H9 (cell line): ENCODE data around the gene JMJD1C. TPM values are rescaled to one million over a fixed set of nuclear protein-coding genes. Genes with fewer than 3 reads are reported as not detected.
"Not testable (repeated sequence)": the region's sequence is repeated elsewhere in the genome, so short reads cannot be mapped to it uniquely, and the experiment has no call there.

Experiments
- DNase-seq: peaks from one replicate; pipeline ENCODE4 v3.0.0-alpha.2; 2017
- H2AFZ ChIP-seq: one replicate; pipeline ENCODE4 v1.6.1; 2013; ENCODE audit warnings: mild to moderate bottlenecking, low read length, control low read depth, moderate library complexity
- H2AK5ac ChIP-seq: 2 replicates; pipeline ENCODE4 v1.6.1; 2013; ENCODE audit warnings: low read length, control low read depth, mixed read lengths; ENCODE audit not compliant: insufficient read length
- H2BK120ac ChIP-seq: one replicate; pipeline ENCODE4 v1.6.1; 2013; ENCODE audit warnings: low read depth, mild to moderate bottlenecking, low read length, control low read depth, inconsistent platforms; ENCODE audit not compliant: poor library complexity, severe bottlenecking
- H2BK12ac ChIP-seq: 2 replicates; pipeline ENCODE4 v1.6.1; 2013; ENCODE audit warnings: low read length, control low read depth, mixed read lengths, low read depth; ENCODE audit not compliant: insufficient read length
- H2BK15ac ChIP-seq: 2 replicates; pipeline ENCODE4 v1.6.1; 2013; ENCODE audit warnings: low read depth, low read length, control low read depth
- H2BK20ac ChIP-seq: one replicate; pipeline ENCODE4 v1.6.1; 2013; ENCODE audit warnings: low read depth, mild to moderate bottlenecking, low read length, control low read depth, inconsistent platforms; ENCODE audit not compliant: poor library complexity, severe bottlenecking
- H2BK5ac ChIP-seq: 2 replicates; pipeline ENCODE4 v1.6.1; 2013; ENCODE audit warnings: low read length, control low read depth, mixed read lengths; ENCODE audit not compliant: insufficient read length
- H3K14ac ChIP-seq: 2 replicates; pipeline ENCODE4 v1.6.1; 2013; ENCODE audit warnings: low read length, control low read depth; ENCODE audit not compliant: insufficient read depth
- H3K18ac ChIP-seq: 2 replicates; pipeline ENCODE4 v1.6.1; 2013; ENCODE audit warnings: low read depth, mild to moderate bottlenecking, mixed read lengths, low read length, control low read depth; ENCODE audit not compliant: insufficient read length
- H3K23ac ChIP-seq: 2 replicates; pipeline ENCODE4 v1.6.1; 2013; ENCODE audit warnings: low read length, control low read depth, mixed read lengths, low read depth; ENCODE audit not compliant: insufficient read length
- H3K23me2 ChIP-seq: 2 replicates; pipeline ENCODE4 v1.6.1; 2013; ENCODE audit warnings: low read depth, mild to moderate bottlenecking, mixed read lengths, low read length, control low read depth; ENCODE audit not compliant: insufficient read length, poor library complexity, severe bottlenecking
- H3K27ac ChIP-seq: 2 replicates; pipeline ENCODE4 v1.5.1; 2013; ENCODE audit warnings: low read length, control low read depth, mixed read lengths, low read depth; ENCODE audit not compliant: insufficient read length
- H3K27me3 ChIP-seq: 2 replicates; pipeline ENCODE4 v1.6.1; 2013; ENCODE audit warnings: low read length, control low read depth, inconsistent platforms; ENCODE audit not compliant: insufficient read depth
- H3K4ac ChIP-seq: 2 replicates; pipeline ENCODE4 v1.6.1; 2013; ENCODE audit warnings: low read depth, mild to moderate bottlenecking, control low read depth, inconsistent platforms, low read length, moderate library complexity
- H3K4me1 ChIP-seq: 2 replicates; pipeline ENCODE4 v1.6.1; 2013; ENCODE audit warnings: low read length, control low read depth, inconsistent platforms; ENCODE audit not compliant: insufficient read depth
- H3K4me2 ChIP-seq: 2 replicates; pipeline ENCODE4 v1.6.1; 2013; ENCODE audit warnings: low read length, control low read depth, mixed read lengths; ENCODE audit not compliant: insufficient read length, insufficient read depth
- H3K56ac ChIP-seq: 2 replicates; pipeline ENCODE4 v1.6.1; 2013; ENCODE audit warnings: low read depth, mild to moderate bottlenecking, mixed read lengths, low read length, control low read depth; ENCODE audit not compliant: insufficient read length
- H3K79me1 ChIP-seq: 2 replicates; pipeline ENCODE4 v1.6.1; 2013; ENCODE audit warnings: low read depth, mild to moderate bottlenecking, moderate library complexity, low read length, control low read depth, inconsistent platforms; ENCODE audit not compliant: insufficient read depth, poor library complexity, severe bottlenecking
- H3K79me2 ChIP-seq: 2 replicates; pipeline ENCODE4 v1.6.1; 2013; ENCODE audit warnings: low read length, control low read depth, inconsistent platforms; ENCODE audit not compliant: insufficient read depth
- H3K9ac ChIP-seq: 2 replicates; pipeline ENCODE4 v1.6.1; 2013; ENCODE audit warnings: low read length, control low read depth, mixed read lengths; ENCODE audit not compliant: insufficient read length; ENCODE audit errors: extremely low read depth
- H3K9me3 ChIP-seq: one replicate; pipeline ENCODE4 v1.6.1; 2013; ENCODE audit warnings: low read depth, low read length, inconsistent platforms; ENCODE audit not compliant: control insufficient read depth
- H3T11ph ChIP-seq: one replicate; pipeline ENCODE4 v1.6.1; 2013; ENCODE audit warnings: mild to moderate bottlenecking, low read length, control low read depth, inconsistent platforms
- H4K20me1 ChIP-seq: one replicate; pipeline ENCODE4 v1.6.1; 2013; ENCODE audit not compliant: control insufficient read depth, insufficient read length, insufficient read depth
- H4K5ac ChIP-seq: 2 replicates; pipeline ENCODE4 v1.6.1; 2013; ENCODE audit warnings: low read depth, mild to moderate bottlenecking, mixed read lengths, low read length, control low read depth; ENCODE audit not compliant: insufficient read length
- H4K8ac ChIP-seq: replicated peaks from 2 replicates; pipeline ENCODE4 v1.6.1; 2013; ENCODE audit warnings: low read length, control low read depth, mixed read lengths, low read depth; ENCODE audit not compliant: insufficient read length
- H4K91ac ChIP-seq: 2 replicates; pipeline ENCODE4 v1.6.1; 2013; ENCODE audit warnings: low read depth, mild to moderate bottlenecking, moderate library complexity, mixed read lengths, low read length, control low read depth; ENCODE audit not compliant: insufficient read length
- H3K27ac Mint-ChIP-seq, 3 experiments: 2 replicates in 2 of 3; 3 replicates in 1 of 3; pipeline ENCODE4 v1.8.0; 2020 to 2021; ENCODE audit warnings: mixed read lengths in 3 of 3, mild to moderate bottlenecking in 1 of 3, moderate library complexity in 1 of 3
- H3K27me3 Mint-ChIP-seq: 2 replicates; pipeline ENCODE4 v1.8.0; 2021; ENCODE audit warnings: low read depth, mild to moderate bottlenecking, moderate library complexity, mixed read lengths
- H3K36me3 Mint-ChIP-seq, 3 experiments: 2 replicates in 2 of 3; 3 replicates in 1 of 3; pipeline ENCODE4 v1.8.0; 2020 to 2021; ENCODE audit warnings: low read depth in 3 of 3, mixed read lengths in 3 of 3; ENCODE audit not compliant: insufficient read depth in 1 of 3
- H3K4me1 Mint-ChIP-seq, 2 experiments: 2 replicates each; pipeline ENCODE4 v1.8.0; 2020; ENCODE audit warnings: mixed read lengths in 2 of 2
- H3K4me3 Mint-ChIP-seq, 2 experiments: 2 replicates in 1 of 2; 3 replicates in 1 of 2; pipeline ENCODE4 v1.8.0; 2020 to 2021; ENCODE audit warnings: mild to moderate bottlenecking in 2 of 2, mixed read lengths in 2 of 2, moderate library complexity in 1 of 2
- H3K9me3 Mint-ChIP-seq, 2 experiments: 2 replicates in 1 of 2; 3 replicates in 1 of 2; pipeline ENCODE4 v1.8.0; 2020; ENCODE audit warnings: mild to moderate bottlenecking in 2 of 2, mixed read lengths in 2 of 2, moderate library complexity in 1 of 2
- CTCF ChIP-seq: fragments of 200-600 bp; sonication (generic); conservative IDR thresholded peaks from 3 replicates; pipeline ENCODE4 v1.8.0; 2021; ENCODE audit warnings: antibody characterized with exemption, mild to moderate bottlenecking
- WGBS: extraction: QIAGEN DNeasy Blood & Tissue Kit; methylation state at CpG from one replicate; pipeline ENCODE4 v1.1.7; 2013; ENCODE audit warnings: missing lambda C conversion rate, low lambda C conversion rate, mixed read lengths; ENCODE audit not compliant: insufficient read length; ENCODE audit errors: extremely low coverage; 5-methylcytosine and 5-hydroxymethylcytosine counted together
- total RNA-seq: library from RNA; stranded (reverse); gene quantifications from 2 replicates; pipeline ENCODE4 v1.2.1, GENCODE V29; 2021

Gene JMJD1C
- total RNA-seq, 1 experiment from 2014 or later = 200 TPM

DNA sequence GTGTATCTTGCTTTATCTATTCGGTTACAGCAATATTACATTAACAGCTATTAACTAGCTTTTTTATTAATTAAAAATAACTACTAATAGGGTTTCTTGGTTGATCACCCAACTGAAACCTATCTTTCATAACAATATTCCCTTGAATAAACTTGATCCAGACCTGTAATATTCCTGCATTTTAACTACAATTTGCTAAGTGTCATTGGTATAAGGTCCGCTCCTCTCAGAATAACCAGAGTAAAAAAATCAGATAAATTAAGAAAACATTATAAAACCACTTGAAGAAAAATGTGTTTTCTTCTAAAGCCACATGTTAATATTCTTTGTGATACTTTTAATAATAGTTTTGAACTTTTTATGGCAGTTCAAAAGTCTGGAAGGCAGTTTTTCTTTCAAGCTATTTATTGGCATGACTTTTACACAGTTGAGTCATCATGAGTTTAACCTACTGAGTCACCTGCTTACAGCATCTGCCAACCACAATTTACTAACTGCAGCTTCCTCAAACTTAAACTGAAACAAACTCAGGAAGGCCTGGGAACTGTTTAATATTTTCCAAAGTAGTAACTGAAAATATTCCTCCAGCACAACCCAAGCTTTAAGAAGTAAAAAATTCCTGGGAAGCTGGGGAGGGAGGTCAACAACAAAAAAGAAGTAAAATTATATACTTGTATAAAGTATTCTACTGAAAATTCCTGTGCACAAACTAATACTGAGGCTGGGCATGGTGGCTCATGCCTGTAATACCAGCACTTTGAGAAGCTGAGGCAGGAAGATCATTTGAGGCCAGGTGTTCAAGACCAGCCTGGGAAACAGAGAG, 229.5 kb downstream of the JMJD1C start:
- H4K20me1 ChIP-seq = no peaks in the 10 kb centered on the region
- Mint-ChIP-seq H3K4me1 (peaks cover 28 to 29% of the 10 kb centered on the region in 2 experiments), H3K4me3 (no peak overlapping the region), H3K27me3 (no peaks in the 10 kb centered on the region), H3K9me3 (no peaks in the 10 kb centered on the region), H3K36me3 (peaks cover 0 to 9% (median 7%) of the 10 kb centered on the region in 3 experiments; a peak in 4 of 7 replicates), H3K27ac (no peak overlapping the region)
- H4K5ac ChIP-seq = no peak overlapping the region
- H2BK15ac ChIP-seq = no peak overlapping the region
- H3K18ac ChIP-seq = no peak overlapping the region
- DNase-seq = no peak
- H3K9ac ChIP-seq = no peak overlapping the region
- peaks cover 4% of the 10 kb centered on the region for H3K79me1 ChIP-seq
- no CpG with 5 or more reads among the region's 2 CpGs for WGBS
- no peaks in the 10 kb centered on the region for H3K27me3 ChIP-seq
- no peak overlapping the region for H2BK120ac ChIP-seq
- TF ChIP-seq CTCF = no peak
- no peak overlapping the region for H3K23ac ChIP-seq
- no peak overlapping the region for H3T11ph ChIP-seq
- H2AK5ac ChIP-seq = no peak overlapping the region
- H2BK20ac ChIP-seq = no peak overlapping the region
- H3K9me3 ChIP-seq = no peaks in the 10 kb centered on the region
- no peaks in the 10 kb centered on the region for H3K23me2 ChIP-seq
- H3K14ac ChIP-seq = no peak overlapping the region
- H3K27ac ChIP-seq = no peak overlapping the region
- H3K56ac ChIP-seq = no peak overlapping the region
- H2BK12ac ChIP-seq = no peak overlapping the region
- H3K4me2 ChIP-seq = no peak overlapping the region
- no peak overlapping the region for H3K4ac ChIP-seq
- H2BK5ac ChIP-seq = no peak overlapping the region
- no peak overlapping the region for H4K8ac ChIP-seq
- H3K79me2 ChIP-seq = peaks cover 57% of the 10 kb centered on the region
- H4K91ac ChIP-seq = no peak overlapping the region
- H3K4me1 ChIP-seq = no peaks in the 10 kb centered on the region
- H2AFZ ChIP-seq = no peak overlapping the region

DNA sequence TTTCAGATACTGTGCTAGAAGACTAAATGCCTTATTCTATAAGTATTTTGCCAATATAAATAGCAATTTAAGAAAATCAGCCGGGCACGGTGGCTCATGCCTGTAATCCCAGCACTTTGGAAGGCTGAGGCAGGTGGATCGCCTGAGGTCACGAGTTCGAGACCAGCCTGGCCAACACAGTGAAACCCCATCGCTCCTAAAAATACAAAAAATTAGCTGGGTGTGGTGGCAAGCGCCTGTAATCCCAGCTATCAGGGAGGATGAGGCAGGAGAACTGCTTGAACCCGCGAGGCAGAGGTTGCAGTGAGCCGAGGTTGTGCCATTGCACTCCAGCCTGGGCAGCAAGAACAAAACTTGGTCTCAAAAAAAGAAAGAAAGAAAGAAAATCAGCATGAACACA, 230.6 kb downstream of the JMJD1C start:
- not testable (repeated sequence) for H2BK15ac ChIP-seq, H3K27me3 ChIP-seq, H3K4me3 Mint-ChIP-seq, H3K9ac ChIP-seq, H3K79me1 ChIP-seq, H4K5ac ChIP-seq, H3K23me2 ChIP-seq, H3K4me1 ChIP-seq, H3K27ac Mint-ChIP-seq, H4K8ac ChIP-seq, H3T11ph ChIP-seq, H3K27me3 Mint-ChIP-seq, H3K4me2 ChIP-seq, H3K14ac ChIP-seq, DNase-seq, H2BK12ac ChIP-seq, H3K9me3 Mint-ChIP-seq, H3K4ac ChIP-seq, H3K23ac ChIP-seq, H2AFZ ChIP-seq, H3K56ac ChIP-seq, H2BK5ac ChIP-seq, H3K9me3 ChIP-seq, H3K27ac ChIP-seq, H2AK5ac ChIP-seq, H2BK120ac ChIP-seq, H3K18ac ChIP-seq, H4K20me1 ChIP-seq, H2BK20ac ChIP-seq, H4K91ac ChIP-seq
- Mint-ChIP-seq H3K4me1 (peaks cover 23% of the 10 kb centered on the region in 2 experiments), H3K36me3 (peaks cover 0 to 13% (median 13%) of the 10 kb centered on the region in 3 experiments; a peak in 5 of 7 replicates)
- no CpG with 5 or more reads among the region's 10 CpGs for WGBS
- peaks cover 57% of the 10 kb centered on the region for H3K79me2 ChIP-seq
